Astrocyte of the spinal cord (primary cell): ENCODE data around the gene ABCB9.
"Not testable (repeated sequence)": the region's sequence is repeated elsewhere in the genome, so short reads cannot be mapped to it uniquely, and the experiment has no call there.

Source experiments
- DNase-seq: peaks from one replicate; pipeline ENCODE4 v3.0.0; 2011; ENCODE audit warnings: low read depth, low spot score
- H3K4me3 ChIP-seq: 2 replicates; pipeline ENCODE4 v1.5.1; 2011; ENCODE audit warnings: low read depth, mild to moderate bottlenecking, low read length, moderate library complexity
- CTCF ChIP-seq: IDR thresholded peaks from 2 replicates; pipeline ENCODE4 v1.5.1; 2012; ENCODE audit warnings: low read depth, mild to moderate bottlenecking, low read length, inconsistent platforms
- in situ Hi-C: cut with HindIII; loops from 2 replicates; pipeline ENCODE4 v1.10.0; 2017; ENCODE audit warnings: low sequenced_read_pairs

ABCB9 gene

GRCh38 chr12:122895704-122896636, 70.3 kb downstream of the ABCB9 start, which contains the start of gene VPS37B:
VPS37B (minus strand) TSS chr12:122896124; CDS start chr12:122896062, 62 bp downstream.
- in situ Hi-C loops: no loop called here
- TF ChIP-seq CTCF: no peak

GRCh38 chr12:122895320-122895703, 71.0 kb downstream of the ABCB9 start:
- in situ Hi-C loops: no loop called here
- H3K4me3 ChIP-seq: peak overlapping the region; percentile 76
- no peak for TF ChIP-seq CTCF
- no peak for DNase-seq

More at GRCh38 chr12:122895704-122896636, 70.3 kb downstream of the ABCB9 start, which contains the start of gene VPS37B:
- H3K4me3 ChIP-seq: peak within 1 kb of the TSS; percentile 76
- peak; percentile 85 for DNase-seq

- H3K4me3 ChIP-seq: peak overlapping the region; percentile 76
- no peak for DNase-seq
- in situ Hi-C loops: no loop called here
- TF ChIP-seq CTCF: no peak
These were observed 71.8 kb downstream of the ABCB9 start for GRCh38 chr12:122894193-122895121.

GRCh38 chr12:122893208-122894153, 72.8 kb downstream of the ABCB9 start:
- H3K4me3 ChIP-seq: peak overlapping the region; percentile 76

GRCh38 chr12:122892724-122893123, 73.5 kb downstream of the ABCB9 start:
- H3K4me3 ChIP-seq, in situ Hi-C loops: not testable (repeated sequence)

More at GRCh38 chr12:122893208-122894153, 72.8 kb downstream of the ABCB9 start:
- no peak for DNase-seq
- in situ Hi-C loops: no loop called here
- no peak for TF ChIP-seq CTCF

GRCh38 chr12:122891661-122892525, 74.4 kb downstream of the ABCB9 start:
- peak; percentile 67 for DNase-seq
- in situ Hi-C loops: no loop called here
- peak overlapping the region; percentile 6 for H3K4me3 ChIP-seq
- TF ChIP-seq CTCF: no peak

More at GRCh38 chr12:122892724-122893123, 73.5 kb downstream of the ABCB9 start:
- not testable (repeated sequence) for DNase-seq
